HCT116 (cell line): Measurements from ENCODE around the gene KCNC1. TPM values are rescaled to one million over a fixed set of nuclear protein-coding genes. Genes with fewer than 3 reads are reported as not detected.

Experiments
- ATAC-seq: fragments of 200-7000 bp; cut with Tn5 transposase; 2 replicates; pipeline ENCODE4 v1.9.1; 2020; ENCODE audit warnings: mild to moderate bottlenecking, moderate library complexity
- BruUV-seq: library from RNA; stranded (reverse); fragments of 400-500 nt; replicated peaks from 2 replicates; lab custom pipeline; 2021; lab: Mats Ljungman, UMichigan
- CTCF ChIA-PET: fragments of 300-600 bp; sonication (Branson Sonifier 250); formaldehyde crosslinking; loops from one replicate; lab custom pipeline; 2021; ENCODE audit warnings: antibody characterized with exemption; lab: Charles Lee
- POLR2A ChIA-PET: fragments of 300-600, 350-600 bp; sonication (Branson Sonifier 250); formaldehyde crosslinking; loops from one replicate; lab custom pipeline; 2021; ENCODE audit warnings: antibody characterized with exemption; lab: Charles Lee
- RAD21 ChIA-PET, 2 experiments: fragments of 300-600 bp; sonication (Branson Sonifier 250); formaldehyde crosslinking; loops; one replicate each; lab custom pipeline; 2023; ENCODE audit warnings: low total read pairs in 2 of 2; ENCODE audit not compliant: uncharacterized antibody in 2 of 2, unreplicated experiment in 2 of 2, low non-redundant PET in 1 of 2; lab: Charles Lee
- DNase-seq: peaks from one replicate; pipeline ENCODE4 v3.0.0-alpha.2; 2010; ENCODE audit warnings: low read depth, low spot score
- H2AFZ ChIP-seq: fragments of 200-600 bp; shearing (Covaris generic), sonication (generic); 2 replicates; pipeline ENCODE4 v1.6.1; 2017; ENCODE audit warnings: low read depth, mixed run types, mixed read lengths, antibody characterized with exemption, low read length; ENCODE audit not compliant: poor library complexity, severe bottlenecking
- H3K27ac ChIP-seq: 2 replicates; pipeline ENCODE4 v1.5.1; 2012; ENCODE audit warnings: low read depth, low read length
- H3K27me3 ChIP-seq: fragments of 200-600 bp; sonication (generic); 2 replicates; pipeline ENCODE4 v1.6.1; 2016; ENCODE audit warnings: mixed run types, low read length, mixed read lengths; ENCODE audit not compliant: insufficient read depth
- H3K36me3 ChIP-seq, 2 experiments: fragments of 200-500 bp in 1 of 2; fragments of 200-600 bp in 1 of 2; sonication (Bioruptor generic) in 1 of 2; sonication (generic) in 1 of 2; 2 replicates each; pipeline versions ENCODE4 v1.5.1 to v1.6.1; 2014 to 2016; ENCODE audit warnings: low read length in 2 of 2, inconsistent platforms in 1 of 2, mixed read lengths in 1 of 2, mixed run types in 1 of 2; ENCODE audit not compliant: insufficient read depth in 2 of 2, control insufficient read depth in 1 of 2
- H3K4me1 ChIP-seq, 2 experiments: fragments of 200-600 bp in 1 of 2; sonication (generic) in 1 of 2; 2 replicates each; pipeline versions ENCODE4 v1.5.1 to v1.6.1; 2012 to 2017; ENCODE audit warnings: low read length in 2 of 2, inconsistent platforms in 1 of 2, mild to moderate bottlenecking in 1 of 2, mixed read lengths in 1 of 2, mixed run types in 1 of 2, moderate library complexity in 1 of 2; ENCODE audit not compliant: insufficient read depth in 2 of 2, control insufficient read depth in 1 of 2
- H3K4me2 ChIP-seq: fragments of 200-600 bp; sonication (generic); 2 replicates; pipeline ENCODE4 v1.6.1; 2017; ENCODE audit warnings: mixed run types, low read length, mixed read lengths
- H3K4me3 ChIP-seq, 2 experiments: fragments of 200-600 bp in 1 of 2; sonication (generic) in 1 of 2; replicated peaks in 1 of 2; 2 replicates each; pipeline ENCODE4 v1.5.1; 2011 to 2016; ENCODE audit warnings: low read length in 2 of 2, control low read depth in 1 of 2, low read depth in 1 of 2, mild to moderate bottlenecking in 1 of 2, mixed read lengths in 1 of 2, mixed run types in 1 of 2
- H3K79me2 ChIP-seq: fragments of 200-600 bp; sonication (generic); 2 replicates; pipeline ENCODE4 v1.6.1; 2017; ENCODE audit warnings: mild to moderate bottlenecking, mixed run types, low read length, moderate library complexity, mixed read lengths; ENCODE audit not compliant: insufficient read depth
- H3K9ac ChIP-seq: fragments of 200-600 bp; sonication (generic); 2 replicates; pipeline ENCODE4 v1.6.1; 2016; ENCODE audit warnings: low read length, mixed read lengths
- H3K9me2 ChIP-seq: fragments of 200-600 bp; sonication (generic), shearing (Covaris generic); 2 replicates; pipeline ENCODE4 v1.6.1; 2017; ENCODE audit warnings: mixed run types, mild to moderate bottlenecking, moderate library complexity; ENCODE audit not compliant: insufficient read depth
- H3K9me3 ChIP-seq, 2 experiments: fragments of 200-500 bp in 1 of 2; fragments of 200-600 bp in 1 of 2; sonication (Bioruptor generic) in 1 of 2; sonication (generic) in 1 of 2; 2 replicates each; pipeline ENCODE4 v1.6.1; 2014 to 2017; ENCODE audit warnings: low read length in 2 of 2, mixed read lengths in 2 of 2, inconsistent platforms in 1 of 2, low read depth in 1 of 2, mild to moderate bottlenecking in 1 of 2, mixed run types in 1 of 2, moderate library complexity in 1 of 2; ENCODE audit not compliant: control insufficient read depth in 1 of 2, insufficient read depth in 1 of 2
- H4K20me1 ChIP-seq: fragments of 200-600 bp; sonication (generic), shearing (Covaris generic); 2 replicates; pipeline ENCODE4 v1.6.1; 2017; ENCODE audit warnings: mixed run types, mild to moderate bottlenecking, moderate library complexity; ENCODE audit not compliant: insufficient read depth
- ATF3 ChIP-seq: IDR thresholded peaks from 2 replicates; pipeline ENCODE4 v1.6.1; 2012
- CBX3 ChIP-seq: IDR thresholded peaks from 2 replicates; pipeline ENCODE4 v1.6.1; 2012; ENCODE audit warnings: low read depth
- CEBPB ChIP-seq: IDR thresholded peaks from 2 replicates; pipeline ENCODE4 v1.6.1; 2012; ENCODE audit warnings: low read depth
- EGR1 ChIP-seq: IDR thresholded peaks from 2 replicates; pipeline ENCODE4 v1.6.1; 2012; ENCODE audit warnings: low read depth
- ELF1 ChIP-seq: IDR thresholded peaks from 2 replicates; pipeline ENCODE4 v1.6.1; 2012; ENCODE audit warnings: low read depth, borderline replicate concordance
- EZH2 ChIP-seq: fragments of 200-600 bp; sonication (generic); IDR thresholded peaks from 2 replicates; pipeline ENCODE4 v1.6.1; 2017; ENCODE audit warnings: antibody characterized with exemption, mixed run types
- JUND ChIP-seq: IDR thresholded peaks from 2 replicates; pipeline ENCODE4 v1.6.1; 2012
- MAX ChIP-seq: IDR thresholded peaks from 2 replicates; pipeline ENCODE4 v1.6.1; 2012
- RAD21 ChIP-seq: IDR thresholded peaks from 2 replicates; pipeline ENCODE4 v1.6.1; 2012; ENCODE audit warnings: low read depth, mild to moderate bottlenecking
- SIN3A ChIP-seq: IDR thresholded peaks from 2 replicates; pipeline ENCODE4 v1.6.1; 2012; ENCODE audit warnings: low read depth
- SP1 ChIP-seq: IDR thresholded peaks from 2 replicates; pipeline ENCODE4 v1.6.1; 2012; ENCODE audit warnings: low read depth
- SRF ChIP-seq: IDR thresholded peaks from 2 replicates; pipeline ENCODE4 v1.6.1; 2012; ENCODE audit warnings: low read depth
- TCF7L2 ChIP-seq: IDR thresholded peaks from 2 replicates; pipeline ENCODE4 v1.7.0; 2011; ENCODE audit warnings: borderline replicate concordance, inconsistent platforms; ENCODE audit not compliant: insufficient read depth, insufficient read length; ENCODE audit errors: extremely low read depth
- ZFX ChIP-seq: fragments of 450-650 bp; IDR thresholded peaks from 2 replicates; pipeline ENCODE4 v1.6.1; 2017
- ZNF274 ChIP-seq: fragments of 200-500 bp; sonication (Bioruptor generic); IDR thresholded peaks from 2 replicates; pipeline ENCODE4 v1.6.1; 2014; ENCODE audit warnings: mild to moderate bottlenecking, low read depth, low read length, inconsistent platforms
- intact Hi-C: fragments of 100-400 bp; cut with micrococcal nuclease; formaldehyde crosslinking; loops from 2 replicates; pipeline ENCODE4 v1.10.0; 2022
- total RNA-seq: library from RNA; stranded (reverse); gene quantifications from one replicate; pipeline ENCODE4 v1.2.1, GENCODE V29; 2021; ENCODE audit not compliant: unreplicated experiment
- TF ChIP-seq, protein P1 (sequence below): IDR thresholded peaks from 2 replicates; pipeline ENCODE4 v1.6.1; 2011; ENCODE audit warnings: mild to moderate bottlenecking, low read length, moderate library complexity; ENCODE audit not compliant: insufficient replicate concordance; ENCODE audit errors: extremely low read depth
- TF ChIP-seq, protein P2 (sequence below), 3 experiments: fragments of 200-600 bp in 1 of 3; sonication (generic) in 1 of 3; IDR thresholded peaks in 2 of 3; conservative IDR thresholded peaks in 1 of 3; 2 replicates each; pipeline ENCODE4 v1.5.1; 2012 to 2017; ENCODE audit warnings: low read depth in 2 of 3, low read length in 2 of 3, antibody characterized with exemption in 1 of 3, borderline replicate concordance in 1 of 3, control low read depth in 1 of 3, mild to moderate bottlenecking in 1 of 3, mixed read lengths in 1 of 3, mixed run types in 1 of 3, moderate library complexity in 1 of 3; ENCODE audit not compliant: insufficient read depth in 1 of 3

KCNC1 gene
- total RNA-seq, 1 experiment from 2014 or later: 0.12 TPM

DNA sequence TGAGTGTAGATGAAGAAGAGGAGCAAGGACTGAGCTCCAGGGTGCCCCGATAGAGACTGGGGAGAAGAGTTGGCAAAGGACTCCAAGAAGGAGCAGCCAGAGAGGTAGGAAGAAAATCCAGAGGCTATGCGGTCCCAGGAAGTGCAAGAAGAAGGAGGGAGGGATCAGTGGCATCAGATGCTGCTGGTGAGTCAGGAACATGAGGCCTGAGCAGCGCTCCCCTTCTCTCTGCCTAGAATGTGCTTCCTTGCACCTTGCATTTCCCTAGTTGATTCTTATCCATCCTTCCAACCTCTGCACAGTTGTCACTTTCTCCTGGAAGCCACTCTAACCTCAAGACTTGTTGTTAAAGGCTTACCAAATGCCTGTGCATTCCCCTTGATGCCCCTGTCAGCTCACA lies 21.3 kb downstream of the KCNC1 start:
- CTCF ChIA-PET: no interaction called here
- DNase-seq (no peak), ATAC-seq (no peak)
- no peak for TF ChIP-seq CBX3
- TF ChIP-seq TCF7L2: no peak
- TF ChIP-seq SRF: no peak
- no peak for TF ChIP-seq CEBPB
- TF ChIP-seq, protein P1, sequence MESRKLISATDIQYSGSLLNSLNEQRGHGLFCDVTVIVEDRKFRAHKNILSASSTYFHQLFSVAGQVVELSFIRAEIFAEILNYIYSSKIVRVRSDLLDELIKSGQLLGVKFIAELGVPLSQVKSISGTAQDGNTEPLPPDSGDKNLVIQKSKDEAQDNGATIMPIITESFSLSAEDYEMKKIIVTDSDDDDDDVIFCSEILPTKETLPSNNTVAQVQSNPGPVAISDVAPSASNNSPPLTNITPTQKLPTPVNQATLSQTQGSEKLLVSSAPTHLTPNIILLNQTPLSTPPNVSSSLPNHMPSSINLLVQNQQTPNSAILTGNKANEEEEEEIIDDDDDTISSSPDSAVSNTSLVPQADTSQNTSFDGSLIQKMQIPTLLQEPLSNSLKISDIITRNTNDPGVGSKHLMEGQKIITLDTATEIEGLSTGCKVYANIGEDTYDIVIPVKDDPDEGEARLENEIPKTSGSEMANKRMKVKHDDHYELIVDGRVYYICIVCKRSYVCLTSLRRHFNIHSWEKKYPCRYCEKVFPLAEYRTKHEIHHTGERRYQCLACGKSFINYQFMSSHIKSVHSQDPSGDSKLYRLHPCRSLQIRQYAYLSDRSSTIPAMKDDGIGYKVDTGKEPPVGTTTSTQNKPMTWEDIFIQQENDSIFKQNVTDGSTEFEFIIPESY: no peak
- TF ChIP-seq, protein P2, sequence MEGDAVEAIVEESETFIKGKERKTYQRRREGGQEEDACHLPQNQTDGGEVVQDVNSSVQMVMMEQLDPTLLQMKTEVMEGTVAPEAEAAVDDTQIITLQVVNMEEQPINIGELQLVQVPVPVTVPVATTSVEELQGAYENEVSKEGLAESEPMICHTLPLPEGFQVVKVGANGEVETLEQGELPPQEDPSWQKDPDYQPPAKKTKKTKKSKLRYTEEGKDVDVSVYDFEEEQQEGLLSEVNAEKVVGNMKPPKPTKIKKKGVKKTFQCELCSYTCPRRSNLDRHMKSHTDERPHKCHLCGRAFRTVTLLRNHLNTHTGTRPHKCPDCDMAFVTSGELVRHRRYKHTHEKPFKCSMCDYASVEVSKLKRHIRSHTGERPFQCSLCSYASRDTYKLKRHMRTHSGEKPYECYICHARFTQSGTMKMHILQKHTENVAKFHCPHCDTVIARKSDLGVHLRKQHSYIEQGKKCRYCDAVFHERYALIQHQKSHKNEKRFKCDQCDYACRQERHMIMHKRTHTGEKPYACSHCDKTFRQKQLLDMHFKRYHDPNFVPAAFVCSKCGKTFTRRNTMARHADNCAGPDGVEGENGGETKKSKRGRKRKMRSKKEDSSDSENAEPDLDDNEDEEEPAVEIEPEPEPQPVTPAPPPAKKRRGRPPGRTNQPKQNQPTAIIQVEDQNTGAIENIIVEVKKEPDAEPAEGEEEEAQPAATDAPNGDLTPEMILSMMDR (IDR thresholded peaks at IDR 0.05 in 2 of 3, conservative IDR thresholded peaks at IDR 0.05 in 1 of 3; ENCODE audit: borderline replicate concordance in 1 of 3, insufficient read depth in 1 of 3, low read depth in 2 of 3, low read length in 2 of 3): no peak
- TF ChIP-seq MAX: no peak
- TF ChIP-seq ELF1: no peak
- no peak for TF ChIP-seq RAD21
- TF ChIP-seq SP1: no peak
- TF ChIP-seq ZFX: no peak
- TF ChIP-seq SIN3A: no peak
- TF ChIP-seq ATF3: no peak
- TF ChIP-seq JUND: no peak
- no peak for TF ChIP-seq EZH2
- TF ChIP-seq EGR1: no peak
- TF ChIP-seq ZNF274: no peak
- POLR2A ChIA-PET: no interaction called here
- Histone ChIP-seq H3K9ac (no peak overlapping the region), H3K4me3 (no peak overlapping the region), H3K27me3 (peaks cover 20% of the 10 kb centered on the region; the same call in 1 of the 2 replicates), H3K4me2 (no peak overlapping the region), H3K9me3 (no peaks in the 10 kb centered on the region), H3K9me2 (no peaks in the 10 kb centered on the region), H3K27ac (no peak overlapping the region), H3K79me2 (no peaks in the 10 kb centered on the region), H3K4me1 (peaks cover 0 to 9% of the 10 kb centered on the region in 2 experiments; a peak in 2 of 4 replicates), H3K36me3 (no peaks in the 10 kb centered on the region), H2AFZ (no peak overlapping the region), H4K20me1 (no peaks in the 10 kb centered on the region)
- no TSS peak for BruUV-seq
- intact Hi-C loops: no loop called here
- RAD21 ChIA-PET: no interaction called here
